Chondrocyte (in vitro differentiated cells): ENCODE data around the gene AKT3. TPM values are rescaled to one million over a fixed set of nuclear protein-coding genes. Genes with fewer than 3 reads are reported as not detected.

Source experiments
- DNase-seq: peaks from one replicate; pipeline ENCODE4 v3.0.0; 2021; ENCODE audit warnings: mixed read lengths, low spot score
- H3K27ac Mint-ChIP-seq: one replicate; pipeline ENCODE4 v1.8.0; 2021; ENCODE audit warnings: mild to moderate bottlenecking, moderate library complexity, mixed read lengths; ENCODE audit not compliant: unreplicated experiment
- H3K27me3 Mint-ChIP-seq: 2 replicates; pipeline ENCODE4 v1.8.0; 2021; ENCODE audit warnings: low read depth, mixed read lengths
- H3K36me3 Mint-ChIP-seq: 2 replicates; pipeline ENCODE4 v1.8.0; 2021; ENCODE audit warnings: low read depth, mixed read lengths
- H3K4me1 Mint-ChIP-seq: 2 replicates; pipeline ENCODE4 v1.8.0; 2021; ENCODE audit warnings: low read depth, mild to moderate bottlenecking, mixed read lengths
- H3K4me3 Mint-ChIP-seq: one replicate; pipeline ENCODE4 v1.8.0; 2021; ENCODE audit warnings: mild to moderate bottlenecking, moderate library complexity, mixed read lengths; ENCODE audit not compliant: unreplicated experiment
- H3K9me3 Mint-ChIP-seq: 2 replicates; pipeline ENCODE4 v1.8.0; 2021; ENCODE audit warnings: low read depth, mixed read lengths
- total RNA-seq: library from RNA; stranded (reverse); gene quantifications from 3 replicates; pipeline ENCODE4 v1.2.1, GENCODE V29; 2021
- TF ChIP-seq, protein P1 (sequence below): fragments of 200-600 bp; sonication (generic); IDR thresholded peaks from 2 replicates; pipeline ENCODE4 v1.5.0; 2021; ENCODE audit warnings: antibody characterized with exemption, mild to moderate bottlenecking, moderate library complexity

Gene AKT3
- total RNA-seq, 1 donor from 2014 or later = 111 TPM

DNA sequence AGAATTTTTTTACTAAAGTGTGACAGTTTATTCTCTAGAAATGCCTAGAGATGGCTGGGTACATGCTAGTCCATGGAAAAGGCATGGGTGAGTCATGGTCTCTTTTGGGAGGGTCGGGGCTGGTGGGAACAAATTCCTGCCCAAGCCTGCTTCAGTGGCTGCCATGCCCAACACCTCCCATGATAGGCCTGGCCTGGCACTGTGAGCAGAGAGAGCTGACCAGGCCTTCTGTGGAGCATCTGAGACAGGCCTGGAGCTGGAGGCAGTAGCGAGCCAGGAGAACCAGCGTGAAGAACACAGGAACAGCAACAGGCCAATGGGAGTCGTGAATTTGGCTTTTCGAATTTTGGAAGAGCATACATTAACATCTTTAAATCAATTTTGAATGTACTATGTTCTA is 385.0 kb downstream of the AKT3 start:
- H3K4me1 Mint-ChIP-seq = no peaks in the 10 kb centered on the region
- TF ChIP-seq, protein P1, sequence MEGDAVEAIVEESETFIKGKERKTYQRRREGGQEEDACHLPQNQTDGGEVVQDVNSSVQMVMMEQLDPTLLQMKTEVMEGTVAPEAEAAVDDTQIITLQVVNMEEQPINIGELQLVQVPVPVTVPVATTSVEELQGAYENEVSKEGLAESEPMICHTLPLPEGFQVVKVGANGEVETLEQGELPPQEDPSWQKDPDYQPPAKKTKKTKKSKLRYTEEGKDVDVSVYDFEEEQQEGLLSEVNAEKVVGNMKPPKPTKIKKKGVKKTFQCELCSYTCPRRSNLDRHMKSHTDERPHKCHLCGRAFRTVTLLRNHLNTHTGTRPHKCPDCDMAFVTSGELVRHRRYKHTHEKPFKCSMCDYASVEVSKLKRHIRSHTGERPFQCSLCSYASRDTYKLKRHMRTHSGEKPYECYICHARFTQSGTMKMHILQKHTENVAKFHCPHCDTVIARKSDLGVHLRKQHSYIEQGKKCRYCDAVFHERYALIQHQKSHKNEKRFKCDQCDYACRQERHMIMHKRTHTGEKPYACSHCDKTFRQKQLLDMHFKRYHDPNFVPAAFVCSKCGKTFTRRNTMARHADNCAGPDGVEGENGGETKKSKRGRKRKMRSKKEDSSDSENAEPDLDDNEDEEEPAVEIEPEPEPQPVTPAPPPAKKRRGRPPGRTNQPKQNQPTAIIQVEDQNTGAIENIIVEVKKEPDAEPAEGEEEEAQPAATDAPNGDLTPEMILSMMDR = no peak
- H3K27ac Mint-ChIP-seq = no peak overlapping the region
- no peaks in the 10 kb centered on the region for H3K27me3 Mint-ChIP-seq
- peaks cover 6% of the 10 kb centered on the region for H3K36me3 Mint-ChIP-seq
- no peak for DNase-seq
- no peak overlapping the region for H3K4me3 Mint-ChIP-seq
- H3K9me3 Mint-ChIP-seq = no peaks in the 10 kb centered on the region

DNA sequence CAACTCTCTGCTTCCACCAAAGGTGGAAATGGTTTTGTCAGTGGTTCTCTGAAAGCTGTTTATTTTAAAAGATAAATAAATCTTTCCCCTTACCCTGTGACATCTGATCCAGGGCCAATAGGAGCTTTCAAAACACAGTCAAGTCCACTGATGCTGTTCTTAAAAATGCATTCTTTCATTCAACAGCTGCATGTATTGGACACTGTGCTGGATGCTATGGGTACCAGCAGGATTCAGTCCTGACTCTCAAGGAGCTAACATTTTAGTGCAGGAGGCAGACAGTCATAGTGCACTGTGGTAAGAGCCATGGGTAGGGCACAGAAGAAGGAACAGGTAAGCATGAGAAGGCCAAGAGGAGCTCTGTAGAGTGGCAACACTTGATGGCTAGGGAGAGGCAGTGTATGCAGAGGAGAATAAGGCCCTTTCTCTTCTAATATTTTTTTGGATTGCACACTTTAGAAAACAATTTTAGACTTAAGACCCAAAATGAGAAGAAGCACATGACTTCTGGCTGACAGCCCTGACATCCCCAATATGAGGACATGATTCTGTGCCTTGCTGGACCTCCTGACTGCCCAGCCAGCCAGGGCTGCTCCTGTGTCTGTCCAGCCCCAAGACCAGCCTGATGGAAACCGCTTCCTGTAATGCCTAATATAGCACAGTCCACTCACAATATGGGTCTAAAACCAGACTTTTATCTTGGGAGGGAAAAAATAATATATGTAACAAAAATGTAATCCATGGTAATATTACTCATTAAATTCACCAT is 386.9 kb downstream of the AKT3 start:
- H3K36me3 Mint-ChIP-seq = peaks cover 4% of the 10 kb centered on the region

DNA sequence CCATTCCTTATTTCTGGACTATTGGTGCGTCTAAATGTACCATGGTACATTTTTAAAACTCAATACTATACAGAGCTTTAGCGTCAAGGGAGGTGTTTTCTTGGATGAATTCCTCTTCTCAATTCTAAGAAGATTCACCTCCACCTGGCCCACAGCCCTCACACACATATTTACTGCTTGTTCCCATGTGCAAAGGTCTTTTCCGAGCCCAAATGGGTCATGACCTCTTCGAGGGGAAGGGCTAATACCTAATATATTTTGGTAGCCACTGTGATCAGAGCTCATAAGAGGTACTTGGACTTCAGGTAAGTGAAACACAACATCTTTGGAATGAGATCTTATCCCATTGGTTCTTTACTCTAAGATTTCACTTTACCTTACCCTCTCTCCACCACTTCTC is 388.3 kb downstream of the AKT3 start:
- no peak overlapping the region for H3K27ac Mint-ChIP-seq
- H3K27me3 Mint-ChIP-seq = no peaks in the 10 kb centered on the region
- H3K9me3 Mint-ChIP-seq = no peaks in the 10 kb centered on the region
- no peak overlapping the region for H3K4me3 Mint-ChIP-seq
- DNase-seq = no peak
- peaks cover 4% of the 10 kb centered on the region for H3K36me3 Mint-ChIP-seq
- TF ChIP-seq, protein P1 = no peak
- H3K4me1 Mint-ChIP-seq = no peaks in the 10 kb centered on the region

More for the DNA sequence above, 386.9 kb downstream of the AKT3 start:
- Mint-ChIP-seq H3K9me3 (no peaks in the 10 kb centered on the region), H3K27ac (no peak overlapping the region), H3K4me1 (no peaks in the 10 kb centered on the region), H3K4me3 (no peak overlapping the region), H3K27me3 (no peaks in the 10 kb centered on the region)
- TF ChIP-seq, protein P1 = no peak
- DNase-seq = no peak

DNA sequence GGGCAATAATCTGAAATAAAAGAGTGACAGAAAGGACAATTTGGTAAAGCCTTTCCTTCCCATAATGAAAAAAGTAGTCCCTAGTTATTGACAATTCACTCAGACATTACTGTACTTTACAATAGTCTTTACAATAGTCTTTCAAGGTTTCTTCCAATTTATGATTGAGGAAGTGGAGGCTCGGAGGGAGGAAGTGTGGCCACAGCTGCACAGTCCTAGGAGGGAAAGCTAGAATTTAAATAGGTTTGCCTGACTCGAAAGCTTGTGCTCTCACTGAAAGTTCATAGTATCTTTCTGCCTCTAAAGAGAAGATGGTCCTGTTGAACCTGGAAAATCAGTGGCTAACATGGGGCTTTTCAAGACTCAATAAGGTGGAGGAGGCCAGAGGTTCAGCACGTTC is 391.0 kb downstream of the AKT3 start:
- Mint-ChIP-seq H3K36me3 (peaks cover 4% of the 10 kb centered on the region), H3K27ac (no peak overlapping the region), H3K9me3 (no peaks in the 10 kb centered on the region), H3K27me3 (no peaks in the 10 kb centered on the region), H3K4me3 (no peak overlapping the region), H3K4me1 (no peaks in the 10 kb centered on the region)
- DNase-seq = no peak
- TF ChIP-seq, protein P1 = no peak

DNA sequence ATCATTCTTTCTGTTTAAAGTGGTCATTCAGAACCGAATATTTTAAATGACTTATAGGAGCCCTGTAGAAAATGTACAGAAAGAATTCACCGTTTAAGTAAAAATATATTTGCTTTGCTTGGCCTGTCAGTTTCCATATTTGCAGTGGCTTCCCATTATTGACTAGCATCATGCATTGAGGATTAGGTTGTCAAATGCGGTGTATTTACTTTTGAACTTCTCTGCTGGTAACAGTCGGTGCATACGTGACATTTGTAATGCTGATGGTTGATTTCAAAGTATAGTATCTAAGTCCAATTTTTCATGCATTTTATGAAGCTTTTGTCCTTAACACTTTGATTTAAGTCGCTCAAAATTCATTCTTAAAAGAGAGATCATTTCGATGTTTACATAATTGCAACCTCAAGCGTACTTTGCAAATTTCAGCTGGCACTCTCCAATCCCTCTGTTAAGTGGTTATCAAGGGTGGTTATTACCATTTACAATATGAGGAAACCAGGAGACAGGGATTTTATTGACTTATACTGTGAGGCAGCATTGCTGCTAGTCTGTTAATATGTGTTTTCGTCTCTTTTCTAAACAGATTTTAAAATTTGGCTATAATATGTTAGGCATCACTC is 392.6 kb downstream of the AKT3 start:
- Mint-ChIP-seq H3K4me1 (no peaks in the 10 kb centered on the region), H3K27ac (no peak overlapping the region), H3K9me3 (no peaks in the 10 kb centered on the region), H3K36me3 (peaks cover 4% of the 10 kb centered on the region), H3K4me3 (no peak overlapping the region), H3K27me3 (no peaks in the 10 kb centered on the region)
- no peak for DNase-seq
- TF ChIP-seq, protein P1 = no peak
